ENCODE measurements around the gene CDH13.

CDH13 gene

GRCh38 chr16:83449861-83450260, 823.1 kb downstream of the CDH13 start:
- Mint-ChIP-seq H3K4me1 (no peaks in the 10 kb centered on the region), H3K27me3 (no peaks in the 10 kb centered on the region), H3K36me3 (ENCODE audit: insufficient read depth) (no peaks in the 10 kb centered on the region), H3K9me3 (no peaks in the 10 kb centered on the region), H3K27ac (ENCODE audit: low read depth) (no peak overlapping the region), H3K4me3 (no peak overlapping the region)
- ATAC-seq (replicated peaks; ENCODE audit: extremely low read depth, poor library complexity, severe bottlenecking) (no peak), DNase-seq (ENCODE audit: low spot score in 2 of 2) (no peak)

- no peak for ATAC-seq (replicated peaks; ENCODE audit: extremely low read depth, poor library complexity, severe bottlenecking)
Measured at GRCh38 chr16:83453977-83454376, 827.2 kb downstream of the CDH13 start.

GRCh38 chr16:83455716-83456115, 828.9 kb downstream of the CDH13 start:
- Mint-ChIP-seq H3K4me1 (no peaks in the 10 kb centered on the region), H3K27me3 (no peaks in the 10 kb centered on the region), H3K36me3 (ENCODE audit: insufficient read depth) (no peaks in the 10 kb centered on the region), H3K9me3 (no peaks in the 10 kb centered on the region), H3K4me3 (no peak overlapping the region), H3K27ac (ENCODE audit: low read depth) (no peak overlapping the region)
- ATAC-seq (replicated peaks; ENCODE audit: extremely low read depth, poor library complexity, severe bottlenecking) (no peak), DNase-seq (ENCODE audit: low spot score in 2 of 2) (no peak)

More at GRCh38 chr16:83453977-83454376, 827.2 kb downstream of the CDH13 start:
- Mint-ChIP-seq H3K4me3 (no peak overlapping the region), H3K27me3 (no peaks in the 10 kb centered on the region), H3K27ac (ENCODE audit: low read depth) (no peak overlapping the region), H3K36me3 (ENCODE audit: insufficient read depth) (no peaks in the 10 kb centered on the region), H3K4me1 (no peaks in the 10 kb centered on the region), H3K9me3 (no peaks in the 10 kb centered on the region)
- DNase-seq (ENCODE audit: low spot score in 2 of 2), result no peak

- H3K4me3 Mint-ChIP-seq, result no peak overlapping the region
- H3K9me3 Mint-ChIP-seq, result no peaks in the 10 kb centered on the region
- H3K4me1 Mint-ChIP-seq, result no peaks in the 10 kb centered on the region
- H3K27ac Mint-ChIP-seq (ENCODE audit: low read depth), result no peak overlapping the region
- DNase-seq (ENCODE audit: low spot score in 2 of 2), result no peak
- ATAC-seq (replicated peaks; ENCODE audit: extremely low read depth, poor library complexity, severe bottlenecking), result no peak
- H3K27me3 Mint-ChIP-seq, result no peaks in the 10 kb centered on the region
- no peaks in the 10 kb centered on the region for H3K36me3 Mint-ChIP-seq (ENCODE audit: insufficient read depth)
Measured at GRCh38 chr16:83456934-83457333, 830.2 kb downstream of the CDH13 start.

- H3K27ac Mint-ChIP-seq (ENCODE audit: low read depth), result no peak overlapping the region
- no peaks in the 10 kb centered on the region for H3K36me3 Mint-ChIP-seq (ENCODE audit: insufficient read depth)
- DNase-seq (ENCODE audit: low spot score in 2 of 2) (no peak), ATAC-seq (replicated peaks; ENCODE audit: extremely low read depth, poor library complexity, severe bottlenecking) (no peak)
- no peak overlapping the region for H3K4me3 Mint-ChIP-seq
- no peaks in the 10 kb centered on the region for H3K9me3 Mint-ChIP-seq
- no peaks in the 10 kb centered on the region for H3K27me3 Mint-ChIP-seq
- no peaks in the 10 kb centered on the region for H3K4me1 Mint-ChIP-seq
Measured at GRCh38 chr16:83458612-83459011, 831.8 kb downstream of the CDH13 start.

GRCh38 chr16:83464991-83465390, 838.2 kb downstream of the CDH13 start:
- no peaks in the 10 kb centered on the region for H3K4me1 Mint-ChIP-seq
- no peak for ATAC-seq (replicated peaks; ENCODE audit: extremely low read depth, poor library complexity, severe bottlenecking)
- no peak overlapping the region for H3K27ac Mint-ChIP-seq (ENCODE audit: low read depth)

GRCh38 chr16:83470416-83470815, 843.6 kb downstream of the CDH13 start:
- no peak overlapping the region for H3K27ac Mint-ChIP-seq (ENCODE audit: low read depth)
- ATAC-seq (replicated peaks; ENCODE audit: extremely low read depth, poor library complexity, severe bottlenecking) (no peak), DNase-seq (ENCODE audit: low spot score in 2 of 2) (no peak)
- H3K9me3 Mint-ChIP-seq, result no peaks in the 10 kb centered on the region
- no peak overlapping the region for H3K4me3 Mint-ChIP-seq
- H3K4me1 Mint-ChIP-seq, result no peaks in the 10 kb centered on the region
- peaks cover 16% of the 10 kb centered on the region for H3K27me3 Mint-ChIP-seq
- H3K36me3 Mint-ChIP-seq (ENCODE audit: insufficient read depth), result peaks cover 2% of the 10 kb centered on the region

More at GRCh38 chr16:83464991-83465390, 838.2 kb downstream of the CDH13 start:
- H3K36me3 Mint-ChIP-seq (ENCODE audit: insufficient read depth), result peaks cover 2% of the 10 kb centered on the region
- H3K4me3 Mint-ChIP-seq, result no peak overlapping the region
- H3K9me3 Mint-ChIP-seq, result no peaks in the 10 kb centered on the region
- H3K27me3 Mint-ChIP-seq, result peaks cover 3% of the 10 kb centered on the region
- no peak for DNase-seq (ENCODE audit: low spot score in 2 of 2)

GRCh38 chr16:83472776-83473501, 846.2 kb downstream of the CDH13 start:
- DNase-seq (ENCODE audit: low spot score in 2 of 2) (no peak), ATAC-seq (replicated peaks; ENCODE audit: extremely low read depth, poor library complexity, severe bottlenecking) (no peak)
- Mint-ChIP-seq H3K9me3 (no peaks in the 10 kb centered on the region), H3K36me3 (ENCODE audit: insufficient read depth) (no peaks in the 10 kb centered on the region), H3K4me3 (no peak overlapping the region), H3K4me1 (no peaks in the 10 kb centered on the region), H3K27me3 (peaks cover 16% of the 10 kb centered on the region), H3K27ac (ENCODE audit: low read depth) (no peak overlapping the region)

- H3K27me3 Mint-ChIP-seq, result peaks cover 16% of the 10 kb centered on the region
- no peaks in the 10 kb centered on the region for H3K9me3 Mint-ChIP-seq
- no peaks in the 10 kb centered on the region for H3K36me3 Mint-ChIP-seq (ENCODE audit: insufficient read depth)
- no peaks in the 10 kb centered on the region for H3K4me1 Mint-ChIP-seq
- DNase-seq (ENCODE audit: low spot score in 2 of 2) (no peak), ATAC-seq (replicated peaks; ENCODE audit: extremely low read depth, poor library complexity, severe bottlenecking) (no peak)
- H3K27ac Mint-ChIP-seq (ENCODE audit: low read depth), result no peak overlapping the region
- H3K4me3 Mint-ChIP-seq, result no peak overlapping the region
Measured at GRCh38 chr16:83473926-83474650, 847.3 kb downstream of the CDH13 start.

GRCh38 chr16:83475108-83475507, 848.3 kb downstream of the CDH13 start:
- DNase-seq (ENCODE audit: low spot score in 2 of 2) (no peak), ATAC-seq (replicated peaks; ENCODE audit: extremely low read depth, poor library complexity, severe bottlenecking) (no peak)
- H3K4me1 Mint-ChIP-seq, result no peaks in the 10 kb centered on the region
- no peak overlapping the region for H3K4me3 Mint-ChIP-seq
- no peaks in the 10 kb centered on the region for H3K36me3 Mint-ChIP-seq (ENCODE audit: insufficient read depth)
- H3K9me3 Mint-ChIP-seq, result no peaks in the 10 kb centered on the region
- H3K27me3 Mint-ChIP-seq, result peaks cover 12% of the 10 kb centered on the region
- no peak overlapping the region for H3K27ac Mint-ChIP-seq (ENCODE audit: low read depth)

GRCh38 chr16:83481589-83481988, 854.8 kb downstream of the CDH13 start:
- Mint-ChIP-seq H3K36me3 (ENCODE audit: insufficient read depth) (no peaks in the 10 kb centered on the region), H3K9me3 (no peaks in the 10 kb centered on the region), H3K4me3 (no peak overlapping the region), H3K27ac (ENCODE audit: low read depth) (no peak overlapping the region), H3K4me1 (no peaks in the 10 kb centered on the region), H3K27me3 (no peaks in the 10 kb centered on the region)
- no peak for DNase-seq (ENCODE audit: low spot score in 2 of 2)
- no peak for ATAC-seq (replicated peaks; ENCODE audit: extremely low read depth, poor library complexity, severe bottlenecking)

GRCh38 chr16:83482545-83483162, 855.9 kb downstream of the CDH13 start:
- no peaks in the 10 kb centered on the region for H3K27me3 Mint-ChIP-seq
- DNase-seq (ENCODE audit: low spot score in 2 of 2), result no peak
- no peaks in the 10 kb centered on the region for H3K9me3 Mint-ChIP-seq
- H3K4me1 Mint-ChIP-seq, result no peaks in the 10 kb centered on the region
- H3K36me3 Mint-ChIP-seq (ENCODE audit: insufficient read depth), result no peaks in the 10 kb centered on the region
- ATAC-seq (replicated peaks; ENCODE audit: extremely low read depth, poor library complexity, severe bottlenecking), result no peak
- H3K4me3 Mint-ChIP-seq, result no peak overlapping the region
- H3K27ac Mint-ChIP-seq (ENCODE audit: low read depth), result no peak overlapping the region

- no peak for ATAC-seq (replicated peaks; ENCODE audit: extremely low read depth, poor library complexity, severe bottlenecking)
- no peak for DNase-seq (ENCODE audit: low spot score in 2 of 2)
- Mint-ChIP-seq H3K27me3 (no peaks in the 10 kb centered on the region), H3K27ac (ENCODE audit: low read depth) (no peak overlapping the region), H3K36me3 (ENCODE audit: insufficient read depth) (no peaks in the 10 kb centered on the region), H3K4me3 (no peak overlapping the region), H3K9me3 (peaks cover 7% of the 10 kb centered on the region), H3K4me1 (no peaks in the 10 kb centered on the region)
Measured at GRCh38 chr16:83490073-83490472, 863.3 kb downstream of the CDH13 start.
